Ovary (tissue), 9 donors: ENCODE measurements around the gene PPP1R9B. TPM values are rescaled to one million over a fixed set of nuclear protein-coding genes. Genes with fewer than 3 reads are reported as not detected.

ENCODE experiments used
- DNase-seq, 5 donors: peaks; one replicate each; pipeline ENCODE4 v3.0.0-alpha.2; 2019 to 2020
- H3K27ac ChIP-seq, 2 donors: fragments of 200-600 bp; one replicate each; pipeline versions ENCODE4 v1.5.1 to v1.8.0; 2019 to 2022
- H3K27me3 ChIP-seq: fragments of 200-600 bp; one replicate; pipeline ENCODE4 v1.8.0; 2022
- H3K36me3 ChIP-seq: fragments of 200-600 bp; sonication (generic); one replicate; pipeline ENCODE4 v1.5.1; 2019
- H3K4me1 ChIP-seq: one replicate; pipeline ENCODE4 v1.8.1; 2013; ENCODE audit warnings: mild to moderate bottlenecking, moderate library complexity; ENCODE audit not compliant: insufficient read depth
- H3K4me3 ChIP-seq: fragments of 200-600 bp; sonication (generic); one replicate; pipeline ENCODE4 v1.5.1; 2017
- H3K9me3 ChIP-seq, 2 donors: fragments of 200-600 bp in 1 of 2; sonication (generic) in 1 of 2; one replicate each; pipeline versions ENCODE4 v1.5.1 to v1.8.1; 2013 to 2019; ENCODE audit warnings: mild to moderate bottlenecking in 1 of 2, moderate library complexity in 1 of 2
- CTCF ChIP-seq, 3 donors: fragments of 450-650 bp in 2 of 3; fragments of 200-600 bp in 1 of 3; IDR thresholded peaks; one replicate each; pipeline versions ENCODE4 v1.5.1 to v1.8.0; 2016 to 2022; ENCODE audit warnings: antibody characterized with exemption in 3 of 3, mild to moderate bottlenecking in 1 of 3
- EP300 ChIP-seq: sonication (generic); formaldehyde crosslinking; IDR thresholded peaks from one replicate; pipeline ENCODE4 v1.6.1; 2017; ENCODE audit warnings: antibody characterized with exemption
- POLR2A ChIP-seq: fragments of 450-650 bp; IDR thresholded peaks from one replicate; pipeline ENCODE4 v1.6.1; 2017; ENCODE audit warnings: antibody characterized with exemption, mild to moderate bottlenecking, moderate library complexity
- WGBS, 3 donors: extraction: QIAGEN DNeasy Blood & Tissue Kit in 1 of 3; methylation state at CpG; one replicate each; pipeline versions ENCODE4 v1.1.5 to v1.1.7; 2013 to 2017; 5-methylcytosine and 5-hydroxymethylcytosine counted together
- intact Hi-C, 4 donors: fragments of 100-400 bp; cut with DNase I; formaldehyde crosslinking; loops; one replicate each; pipeline versions ENCODE4 v1.11.0 to v1.15.1; 2022 to 2023
- polyA plus RNA-seq, 2 donors: library from polyadenylated mRNA; stranded (reverse); fragments of 200-250 nt in 1 of 2; fragments of 350-450 nt in 1 of 2; fragmentation: Illumina TruSeq in 1 of 2; extraction: RNeasy Lipid Tissue Mini Kit (QIAGEN cat#74804) in 1 of 2; gene quantifications; one replicate each; pipeline ENCODE4 v1.2.3, GENCODE V29; 2013 to 2014
- total RNA-seq, 7 donors: library from RNA; depleted of rRNA in 2 of 7; stranded (reverse); fragments of >200 nt in 2 of 7; fragmentation: NEBNext Ultra II Directional in 3 of 7; extraction: Animal tissue kit (Norgen Biotek cat#: 25700) in 3 of 7; gene quantifications; one replicate each; pipeline versions ENCODE4 v1.1.0 to v1.2.4, GENCODE V29; 2016 to 2023
- donor health status: DM: no; HTN: no; CAD: no; lungs with moderate emphysema.
- donor health status: DM: no; HTN: no; CAD: no.
- donor health status: Bipolar disorder and iron deficiency.
- donor health status: DM: yes; HTN: yes; CAD: no.
- donor health status: DM: no; HTN: no; CAD: no.
- donor health status: DM: yes; HTN: yes; CAD: no.

Gene PPP1R9B
- total and polyA plus RNA-seq, 9 donors = 14.8 to 109 (median 64.3) TPM

GRCh38 chr17:50123649-50124349 lies 26.7 kb downstream of the PPP1R9B start:
- no peak overlapping the region for H3K4me3 ChIP-seq
- H3K27ac ChIP-seq = peak overlapping the region; percentile 60 to 82
- no peaks in the 10 kb centered on the region for H3K36me3 ChIP-seq
- intact Hi-C loops = no loop called here
- H3K27me3 ChIP-seq = no peaks in the 10 kb centered on the region
- peaks cover 10% of the 10 kb centered on the region for H3K4me1 ChIP-seq
- WGBS, 3 donors = 18 to 28% (median 27%) methylated on average over 12 of the region's 12 CpGs
- TF ChIP-seq POLR2A (no peak), EP300 (no peak), CTCF (IDR thresholded peaks at IDR 0.05) (no peak)
- no peak for DNase-seq
- no peaks in the 10 kb centered on the region for H3K9me3 ChIP-seq

GRCh38 chr17:50122945-50123344 lies 27.5 kb downstream of the PPP1R9B start:
- TF ChIP-seq CTCF (IDR thresholded peaks at IDR 0.05) = no peak
- TF ChIP-seq POLR2A = no peak
- TF ChIP-seq EP300 = no peak
- 82 to 92% (median 86%) methylated on average over 3 of the region's 3 CpGs for WGBS, 3 donors
- H3K27me3 ChIP-seq = no peaks in the 10 kb centered on the region
- DNase-seq = no peak
- H3K4me1 ChIP-seq = peaks cover 10% of the 10 kb centered on the region
- no peak overlapping the region for H3K4me3 ChIP-seq
- intact Hi-C loops = no loop called here
- H3K36me3 ChIP-seq = no peaks in the 10 kb centered on the region
- H3K9me3 ChIP-seq = no peaks in the 10 kb centered on the region
- peak overlapping the region; percentile 60 to 82 for H3K27ac ChIP-seq

GRCh38 chr17:50120475-50121253 lies 29.8 kb downstream of the PPP1R9B start:
- peaks cover 10% of the 10 kb centered on the region for H3K4me1 ChIP-seq
- no peaks in the 10 kb centered on the region for H3K27me3 ChIP-seq
- no peak overlapping the region for H3K4me3 ChIP-seq
- no peak for TF ChIP-seq CTCF (IDR thresholded peaks at IDR 0.05)
- no peak for TF ChIP-seq POLR2A
- no peak for TF ChIP-seq EP300
- 93 to 96% (median 95%) methylated on average over 7 of the region's 7 CpGs for WGBS, 3 donors
- intact Hi-C loops = no loop called here
- no peak for DNase-seq
- H3K9me3 ChIP-seq = no peaks in the 10 kb centered on the region
- no peak overlapping the region for H3K27ac ChIP-seq
- no peaks in the 10 kb centered on the region for H3K36me3 ChIP-seq

GRCh38 chr17:50118828-50119218 lies 31.7 kb downstream of the PPP1R9B start:
- no peak overlapping the region for H3K4me3 ChIP-seq
- intact Hi-C loops = loop anchor here in 1 of 4 donors (10.0 kb wide), 2 partner anchors 46 to 176 kb away; partner anchors contain the start of gene SGCA
- WGBS, 3 donors = 88 to 91% (median 89%) methylated on average over 4 of the region's 4 CpGs
- DNase-seq = no peak
- TF ChIP-seq POLR2A (no peak), CTCF (IDR thresholded peaks at IDR 0.05) (no peak), EP300 (no peak)
- H3K27me3 ChIP-seq = no peaks in the 10 kb centered on the region
- no peaks in the 10 kb centered on the region for H3K9me3 ChIP-seq
- no peak overlapping the region for H3K27ac ChIP-seq
- H3K36me3 ChIP-seq = no peaks in the 10 kb centered on the region
- peaks cover 8% of the 10 kb centered on the region for H3K4me1 ChIP-seq
